Fibroblast of lung (primary cell): ENCODE measurements around the gene RUNX2.

Source experiments
- CTCF ChIP-seq, 2 donors: IDR thresholded peaks in 1 of 2; conservative IDR thresholded peaks in 1 of 2; 1 replicate in 1 of 2; 2 replicates in 1 of 2; pipeline ENCODE4 v1.5.1; 2011 to 2012; ENCODE audit warnings: low read length in 2 of 2, control low read depth in 1 of 2, inconsistent platforms in 1 of 2, low read depth in 1 of 2, mild to moderate bottlenecking in 1 of 2
- EZH2 ChIP-seq: IDR thresholded peaks from 2 replicates; pipeline ENCODE4 v1.5.1; 2012; ENCODE audit warnings: low read length, control low read depth, mild to moderate bottlenecking; ENCODE audit errors: missing control alignments

GRCh38 chr6:45445749-45446549 is 117.8 kb downstream of the RUNX2 start:
- TF ChIP-seq CTCF (conservative IDR thresholded peaks at IDR 0.05 in 1 of 2, IDR thresholded peaks at IDR 0.05 in 1 of 2; ENCODE audit: low read depth in 1 of 2, low read length in 2 of 2) (no peak), EZH2 (no peak)
